Vagina (tissue), 2 donors: Measurements from ENCODE around the gene PCDHA5. TPM values are rescaled to one million over a fixed set of nuclear protein-coding genes. Genes with fewer than 3 reads are reported as not detected.
A peak's percentile ranks its signal among the peaks of the same experiment; 100 is the strongest.
"Not testable (repeated sequence)": the region's sequence is repeated elsewhere in the genome, so short reads cannot be mapped to it uniquely, and the experiment has no call there.

ENCODE experiments used
- DNase-seq, 2 donors: peaks; one replicate each; pipeline ENCODE4 v3.0.0-alpha.2; 2017; ENCODE audit errors: extremely low spot score in 2 of 2
- H3K27ac ChIP-seq: fragments of 200-600 bp; sonication (generic); one replicate; pipeline ENCODE4 v1.5.1; 2019
- H3K27me3 ChIP-seq: fragments of 200-600 bp; sonication (generic); one replicate; pipeline ENCODE4 v1.5.1; 2019
- H3K36me3 ChIP-seq, 2 donors: fragments of 200-600 bp; sonication (generic); one replicate each; pipeline ENCODE4 v1.5.1; 2017 to 2019
- H3K4me1 ChIP-seq: fragments of 200-600 bp; sonication (generic); one replicate; pipeline ENCODE4 v1.5.1; 2019
- H3K4me3 ChIP-seq, 2 donors: fragments of 200-600 bp; sonication (generic); 1 replicate in 1 of 2; 2 replicates in 1 of 2; pipeline ENCODE4 v1.5.1; 2016 to 2019
- H3K9me3 ChIP-seq: fragments of 200-600 bp; sonication (generic); one replicate; pipeline ENCODE4 v1.5.1; 2019
- POLR2A ChIP-seq, 2 donors: fragments of 450-650 bp; IDR thresholded peaks; one replicate each; pipeline ENCODE4 v1.6.1; 2017; ENCODE audit warnings: antibody characterized with exemption in 2 of 2, mild to moderate bottlenecking in 2 of 2, moderate library complexity in 2 of 2
- POLR2AphosphoS5 ChIP-seq, 2 donors: sonication (generic); formaldehyde crosslinking; IDR thresholded peaks; one replicate each; pipeline ENCODE4 v1.9.0; 2017; ENCODE audit warnings: antibody characterized with exemption in 2 of 2, mild to moderate bottlenecking in 2 of 2, low read depth in 1 of 2; ENCODE audit not compliant: insufficient read depth in 1 of 2
- intact Hi-C: fragments of 100-400 bp; cut with DNase I; formaldehyde crosslinking; loops from one replicate; pipeline ENCODE4 v1.15.1; 2023
- total RNA-seq: library from RNA; depleted of rRNA; stranded (reverse); fragments of >200 nt; gene quantifications from one replicate; pipeline ENCODE4 v1.2.3, GENCODE V29; 2016
- TF ChIP-seq, protein P1 (sequence below), 3 experiments: fragments of 450-650 bp in 2 of 3; fragments of 200-600 bp in 1 of 3; sonication (generic) in 1 of 3; IDR thresholded peaks; one replicate each; pipeline ENCODE4 v1.5.1; 2017 to 2019; ENCODE audit warnings: antibody characterized with exemption in 3 of 3, mild to moderate bottlenecking in 2 of 3, moderate library complexity in 2 of 3

The PCDHA5 gene
- total RNA-seq, 1 donor from 2014 or later = 0.25 TPM

DNA sequence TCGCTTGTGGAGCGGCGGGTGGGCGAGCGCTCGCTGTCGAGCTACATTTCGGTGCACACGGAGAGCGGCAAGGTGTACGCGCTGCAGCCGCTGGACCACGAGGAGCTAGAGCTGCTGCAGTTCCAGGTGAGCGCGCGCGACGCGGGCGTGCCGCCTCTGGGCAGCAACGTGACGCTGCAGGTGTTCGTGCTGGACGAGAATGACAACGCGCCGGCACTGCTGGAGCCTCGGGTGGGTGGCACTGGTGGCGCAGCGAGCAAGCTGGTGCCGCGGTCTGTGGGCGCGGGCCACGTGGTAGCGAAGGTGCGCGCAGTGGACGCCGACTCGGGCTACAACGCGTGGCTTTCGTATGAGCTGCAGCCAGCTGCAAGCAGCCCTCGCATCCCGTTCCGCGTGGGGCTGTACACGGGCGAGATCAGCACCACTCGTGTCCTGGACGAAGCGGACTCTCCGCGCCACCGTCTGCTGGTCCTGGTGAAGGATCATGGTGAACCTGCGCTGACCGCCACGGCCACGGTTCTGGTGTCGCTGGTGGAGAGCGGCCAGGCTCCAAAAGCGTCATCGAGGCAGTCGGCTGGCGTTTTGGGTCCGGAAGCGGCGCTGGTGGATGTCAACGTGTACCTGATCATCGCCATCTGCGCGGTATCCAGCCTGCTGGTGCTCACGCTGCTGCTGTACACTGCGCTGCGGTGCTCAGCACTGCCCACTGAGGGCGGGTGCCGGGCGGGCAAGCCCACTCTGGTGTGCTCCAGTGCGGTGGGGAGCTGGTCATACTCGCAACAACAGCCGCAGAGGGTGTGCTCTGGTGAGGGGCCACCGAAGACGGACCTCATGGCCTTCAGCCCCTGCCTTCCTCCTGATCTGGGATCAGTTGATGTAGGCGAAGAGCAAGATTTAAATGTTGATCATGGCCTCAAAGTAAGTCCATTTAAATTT lies 21.7 kb downstream of the PCDHA5 start:
- H3K27ac ChIP-seq = no peak overlapping the region
- peaks cover 13% of the 10 kb centered on the region for H3K9me3 ChIP-seq
- H3K27me3 ChIP-seq = no peaks in the 10 kb centered on the region
- intact Hi-C loops = no loop called here
- peak in 1 of 2 donors; percentile 77 for DNase-seq
- TF ChIP-seq POLR2A (IDR thresholded peaks at IDR 0.05) (no peak), POLR2AphosphoS5 (IDR thresholded peaks at IDR 0.05; ENCODE audit: insufficient read depth in 1 of 2, low read depth in 1 of 2) (no peak)
- TF ChIP-seq, protein P1, sequence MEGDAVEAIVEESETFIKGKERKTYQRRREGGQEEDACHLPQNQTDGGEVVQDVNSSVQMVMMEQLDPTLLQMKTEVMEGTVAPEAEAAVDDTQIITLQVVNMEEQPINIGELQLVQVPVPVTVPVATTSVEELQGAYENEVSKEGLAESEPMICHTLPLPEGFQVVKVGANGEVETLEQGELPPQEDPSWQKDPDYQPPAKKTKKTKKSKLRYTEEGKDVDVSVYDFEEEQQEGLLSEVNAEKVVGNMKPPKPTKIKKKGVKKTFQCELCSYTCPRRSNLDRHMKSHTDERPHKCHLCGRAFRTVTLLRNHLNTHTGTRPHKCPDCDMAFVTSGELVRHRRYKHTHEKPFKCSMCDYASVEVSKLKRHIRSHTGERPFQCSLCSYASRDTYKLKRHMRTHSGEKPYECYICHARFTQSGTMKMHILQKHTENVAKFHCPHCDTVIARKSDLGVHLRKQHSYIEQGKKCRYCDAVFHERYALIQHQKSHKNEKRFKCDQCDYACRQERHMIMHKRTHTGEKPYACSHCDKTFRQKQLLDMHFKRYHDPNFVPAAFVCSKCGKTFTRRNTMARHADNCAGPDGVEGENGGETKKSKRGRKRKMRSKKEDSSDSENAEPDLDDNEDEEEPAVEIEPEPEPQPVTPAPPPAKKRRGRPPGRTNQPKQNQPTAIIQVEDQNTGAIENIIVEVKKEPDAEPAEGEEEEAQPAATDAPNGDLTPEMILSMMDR (IDR thresholded peaks at IDR 0.05) = no peak
- no peak overlapping the region for H3K4me3 ChIP-seq
- no peaks in the 10 kb centered on the region for H3K36me3 ChIP-seq
- H3K4me1 ChIP-seq = no peaks in the 10 kb centered on the region

DNA sequence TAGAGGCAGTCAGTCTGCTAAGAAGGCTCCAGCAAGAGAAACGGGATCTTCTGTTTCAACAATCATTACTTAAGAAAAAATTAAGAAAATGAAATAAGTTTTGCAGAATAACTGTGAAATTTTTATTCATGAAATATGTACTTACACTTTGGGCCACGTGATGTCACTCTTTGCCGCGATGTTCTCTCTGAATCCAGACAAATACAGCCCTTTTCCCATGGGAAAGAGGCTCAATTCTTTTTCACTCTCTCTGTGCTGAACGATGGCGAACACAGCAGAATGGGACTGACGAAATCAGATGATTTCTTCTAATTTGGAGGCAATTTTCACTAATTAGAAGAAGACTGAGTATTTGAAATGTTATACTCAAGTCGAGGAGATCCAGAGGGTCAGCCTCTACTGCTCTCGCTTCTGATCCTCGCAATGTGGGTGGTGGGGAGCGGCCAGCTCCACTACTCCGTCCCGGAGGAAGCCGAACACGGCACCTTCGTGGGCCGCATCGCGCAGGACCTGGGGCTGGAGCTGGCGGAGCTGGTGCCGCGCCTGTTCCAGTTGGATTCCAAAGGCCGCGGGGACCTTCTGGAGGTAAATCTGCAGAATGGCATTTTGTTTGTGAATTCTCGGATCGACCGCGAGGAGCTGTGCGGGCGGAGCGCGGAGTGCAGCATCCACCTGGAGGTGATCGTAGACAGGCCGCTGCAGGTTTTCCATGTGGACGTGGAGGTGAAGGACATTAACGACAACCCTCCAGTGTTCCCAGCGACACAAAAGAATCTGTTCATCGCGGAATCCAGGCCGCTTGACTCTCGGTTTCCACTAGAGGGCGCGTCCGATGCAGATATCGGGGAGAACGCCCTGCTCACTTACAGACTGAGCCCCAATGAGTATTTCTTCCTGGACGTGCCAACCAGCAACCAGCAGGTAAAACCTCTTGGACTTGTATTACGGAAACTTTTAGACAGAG lies 27.0 kb downstream of the PCDHA5 start, which contains the start of gene PCDHA9:
TSS of gene PCDHA9 (plus strand) at position 244 of the 964 bp plus-strand sequence. CDS start at position 358, 114 bp downstream.
- DNase-seq, H3K4me3 ChIP-seq, H3K36me3 ChIP-seq, H3K4me1 ChIP-seq, H3K9me3 ChIP-seq, intact Hi-C loops, H3K27ac ChIP-seq, H3K27me3 ChIP-seq: not testable (repeated sequence)

DNA sequence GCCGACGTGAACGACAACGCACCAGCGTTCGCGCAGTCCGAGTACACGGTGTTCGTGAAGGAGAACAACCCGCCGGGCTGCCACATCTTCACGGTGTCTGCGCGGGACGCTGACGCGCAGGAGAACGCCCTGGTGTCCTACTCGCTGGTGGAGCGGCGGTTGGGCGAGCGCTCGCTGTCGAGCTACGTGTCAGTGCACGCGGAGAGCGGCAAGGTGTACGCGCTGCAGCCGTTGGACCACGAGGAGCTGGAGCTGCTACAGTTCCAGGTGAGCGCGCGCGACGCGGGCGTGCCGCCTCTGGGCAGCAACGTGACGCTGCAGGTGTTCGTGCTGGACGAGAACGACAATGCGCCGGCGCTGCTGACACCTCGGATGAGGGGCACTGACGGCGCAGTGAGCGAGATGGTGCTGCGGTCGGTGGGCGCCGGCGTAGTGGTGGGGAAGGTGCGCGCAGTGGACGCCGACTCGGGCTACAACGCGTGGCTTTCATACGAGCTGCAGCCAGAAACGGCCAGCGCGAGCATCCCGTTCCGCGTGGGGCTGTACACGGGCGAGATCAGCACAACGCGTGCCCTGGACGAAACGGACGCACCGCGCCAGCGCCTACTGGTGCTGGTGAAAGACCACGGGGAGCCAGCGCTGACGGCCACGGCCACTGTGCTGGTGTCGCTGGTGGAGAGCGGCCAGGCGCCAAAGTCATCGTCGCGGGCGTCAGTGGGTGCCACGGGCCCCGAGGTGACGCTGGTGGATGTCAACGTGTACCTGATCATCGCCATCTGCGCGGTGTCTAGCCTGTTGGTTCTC lies 28.6 kb downstream of the PCDHA5 start:
- intact Hi-C loops, H3K9me3 ChIP-seq, H3K27me3 ChIP-seq, H3K27ac ChIP-seq, H3K36me3 ChIP-seq, H3K4me1 ChIP-seq, DNase-seq, H3K4me3 ChIP-seq: not testable (repeated sequence)

DNA sequence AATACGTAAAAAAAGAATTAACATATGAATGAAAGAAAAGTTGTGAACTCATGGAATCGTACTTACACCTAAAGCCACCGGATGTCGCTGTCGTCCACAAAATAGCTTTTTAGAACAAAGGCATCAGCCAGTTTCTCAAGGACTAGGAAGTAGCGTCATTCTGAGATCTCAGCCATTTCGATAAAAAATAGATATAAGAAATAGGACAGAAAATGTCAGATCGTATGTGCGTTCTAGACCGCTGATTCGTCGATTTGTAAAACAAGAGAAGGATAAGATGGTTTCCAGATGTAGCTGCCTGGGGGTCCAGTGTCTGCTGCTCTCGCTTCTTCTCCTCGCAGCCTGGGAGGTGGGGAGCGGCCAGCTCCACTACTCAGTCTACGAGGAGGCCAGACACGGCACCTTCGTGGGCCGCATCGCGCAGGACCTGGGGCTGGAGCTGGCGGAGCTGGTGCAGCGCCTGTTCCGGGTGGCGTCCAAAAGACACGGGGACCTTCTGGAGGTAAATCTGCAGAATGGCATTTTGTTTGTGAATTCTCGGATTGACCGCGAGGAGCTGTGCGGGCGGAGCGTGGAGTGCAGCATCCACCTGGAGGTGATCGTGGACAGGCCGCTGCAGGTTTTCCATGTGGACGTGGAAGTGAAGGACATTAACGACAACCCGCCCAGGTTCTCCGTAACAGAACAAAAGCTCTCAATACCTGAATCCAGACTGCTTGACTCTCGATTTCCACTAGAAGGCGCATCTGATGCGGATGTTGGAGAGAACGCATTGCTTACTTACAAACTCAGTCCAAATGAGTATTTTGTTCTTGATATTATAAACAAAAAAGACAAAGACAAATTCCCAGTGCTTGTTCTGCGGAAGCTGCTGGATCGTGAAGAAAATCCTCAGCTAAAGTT lies 34.6 kb downstream of the PCDHA5 start, which contains the start of gene PCDHA10:
TSS of gene PCDHA10 (plus strand) at position 126 of the 903 bp plus-strand sequence. CDS start at position 278, 152 bp downstream.
- peak within 1 kb of the TSS in 1 of 2 donors; percentile 24 for H3K4me3 ChIP-seq
- no peaks in the 10 kb centered on the region for H3K27me3 ChIP-seq
- intact Hi-C loops = no loop called here
- H3K4me1 ChIP-seq = no peaks in the 10 kb centered on the region
- H3K9me3 ChIP-seq = no peaks in the 10 kb centered on the region
- H3K27ac ChIP-seq = no peak within 1 kb of the TSS
- H3K36me3 ChIP-seq = no peaks in the 10 kb centered on the region
- TF ChIP-seq POLR2AphosphoS5 (IDR thresholded peaks at IDR 0.05; ENCODE audit: insufficient read depth in 1 of 2, low read depth in 1 of 2) (no peak), POLR2A (IDR thresholded peaks at IDR 0.05) (no peak)
- TF ChIP-seq, protein P1 (IDR thresholded peaks at IDR 0.05) = peak in 2 of 3 experiments; percentile 8 to 32
- DNase-seq = no peak
